ENCODE measurements around the gene GPC5. TPM values are rescaled to one million over a fixed set of nuclear protein-coding genes. Genes with fewer than 3 reads are reported as not detected.

Gene GPC5
- total and polyA plus RNA-seq, 2 of the 13 experiments (the other 11 are each of a cell fraction or from before 2014, with no cell fraction given), result 0.02 to 0.07 TPM

GRCh38 chr13:92297971-92298942 is 899.8 kb downstream of the GPC5 start:
- ATAC-seq (peak; percentile 30), DNase-seq (ENCODE audit: low spot score) (no peak), FAIRE-seq (no peak)
- Histone ChIP-seq H3K4me1 (ENCODE audit: insufficient read depth, low read length) (no peaks in the 10 kb centered on the region), H3K27ac (ENCODE audit: extremely low read length, insufficient read depth, low read length) (no peak overlapping the region), H2AFZ (ENCODE audit: low read length) (no peak overlapping the region), H3K9me3 (ENCODE audit: low read length) (no peaks in the 10 kb centered on the region), H4K20me1 (ENCODE audit: insufficient read depth, low read length) (no peaks in the 10 kb centered on the region), H3K4me2 (ENCODE audit: low read depth, low read length) (no peak overlapping the region), H3K79me2 (ENCODE audit: insufficient read depth, low read length) (no peaks in the 10 kb centered on the region), H3K36me3 (replicated peaks in 1 of 2; ENCODE audit: control insufficient read depth in 1 of 2, insufficient read depth in 2 of 2, low read length in 2 of 2) (no peaks in the 10 kb centered on the region), H3K9ac (ENCODE audit: insufficient read depth, low read depth, low read length) (no peak overlapping the region), H3K27me3 (ENCODE audit: control insufficient read depth in 1 of 2, insufficient read depth in 2 of 2, low read length in 2 of 2) (no peaks in the 10 kb centered on the region), H3K4me3 (replicated peaks in 1 of 3; ENCODE audit: insufficient read depth in 1 of 3, low read depth in 2 of 3, low read length in 3 of 3) (no peak overlapping the region)
- intact Hi-C loops (cut with micrococcal nuclease; ENCODE audit: unreplicated experiment) (no loop called here), in situ Hi-C loops (cut with HindIII; ENCODE audit: extremely low pct_ligation_motif_present, low pct_unique_long_range_greater_than_20kb) (no loop called here)
- ChIA-PET POLR2A (no interaction called here), CTCF (ENCODE audit: low intra/inter-chr PET ratio, low total read pairs) (no interaction called here)
- 35% methylated on average over 22 of the region's 22 CpGs for WGBS (ENCODE audit: low lambda C conversion rate)
- no TSS peak for BruUV-seq (replicated peaks)
- TF ChIP-seq NFATC3 (CRISPR knock-in tag; IDR thresholded peaks at IDR 0.05), result no peak
- no peak for TF ChIP-seq ZNF318 (CRISPR knock-in tag; IDR thresholded peaks at IDR 0.05)
- no peak for TF ChIP-seq CC2D1A (CRISPR knock-in tag; IDR thresholded peaks at IDR 0.05)
- TF ChIP-seq ZBTB43 (CRISPR knock-in tag; conservative IDR thresholded peaks at IDR 0.05), result no peak
- TF ChIP-seq ZNF775 (CRISPR knock-in tag; IDR thresholded peaks at IDR 0.05; ENCODE audit: borderline replicate concordance), result no peak
- TF ChIP-seq ZNF329 (CRISPR knock-in tag; IDR thresholded peaks at IDR 0.05; ENCODE audit: low read depth), result no peak
- TF ChIP-seq ZNF776 (CRISPR knock-in tag; IDR thresholded peaks at IDR 0.05), result no peak
- TF ChIP-seq TBL1XR1 (IDR thresholded peaks at IDR 0.05; ENCODE audit: borderline replicate concordance, low read length, partially characterized antibody), result no peak
- no peak for TF ChIP-seq ATRX (CRISPR knock-in tag; IDR thresholded peaks at IDR 0.05; ENCODE audit: borderline replicate concordance)
- TF ChIP-seq ZNF674 (CRISPR knock-in tag; IDR thresholded peaks at IDR 0.05; ENCODE audit: low read depth), result no peak
- no peak for TF ChIP-seq ZBTB1 (CRISPR knock-in tag; IDR thresholded peaks at IDR 0.05; ENCODE audit: borderline replicate concordance)
- TF ChIP-seq YEATS4 (CRISPR knock-in tag; IDR thresholded peaks at IDR 0.05; ENCODE audit: borderline replicate concordance), result no peak
- TF ChIP-seq PAF1 (CRISPR knock-in tag; IDR thresholded peaks at IDR 0.05), result no peak

All from HepG2 (cell line).